Stomach (tissue), 9 donors: ENCODE results near the gene MISP. TPM values are rescaled to one million over a fixed set of nuclear protein-coding genes. Genes with fewer than 3 reads are reported as not detected.

Experiments used
- DNase-seq, 2 donors: peaks; one replicate each; pipeline versions ENCODE4 v3.0.0 to v3.0.0-alpha.2; 2013 to 2019
- H3K27ac ChIP-seq, 5 donors: fragments of 200-600 bp in 4 of 5; sonication (generic) in 4 of 5; one replicate each; pipeline ENCODE4 v1.5.1; 2013 to 2019; ENCODE audit warnings: mild to moderate bottlenecking in 1 of 5, moderate library complexity in 1 of 5
- H3K27me3 ChIP-seq, 3 donors: fragments of 200-600 bp; sonication (generic); one replicate each; pipeline ENCODE4 v1.5.1; 2017 to 2019; ENCODE audit warnings: mixed run types in 1 of 3
- H3K36me3 ChIP-seq, 4 donors: fragments of 200-600 bp; sonication (generic); 1 replicate in 3 of 4; 2 replicates in 1 of 4; pipeline ENCODE4 v1.5.1; 2016 to 2019
- H3K4me1 ChIP-seq, 4 donors: fragments of 200-600 bp; sonication (generic); one replicate each; pipeline ENCODE4 v1.5.1; 2016 to 2019
- H3K4me3 ChIP-seq, 4 donors: fragments of 200-600 bp; sonication (generic) in 3 of 4; one replicate each; pipeline ENCODE4 v1.5.1; 2016 to 2019; ENCODE audit warnings: mild to moderate bottlenecking in 1 of 4
- H3K9me3 ChIP-seq, 4 donors: fragments of 200-600 bp; sonication (generic); one replicate each; pipeline ENCODE4 v1.5.1; 2016 to 2019
- CTCF ChIP-seq, 7 experiments: fragments of 450-650 bp in 4 of 7; fragments of 200-600 bp in 3 of 7; sonication (generic) in 3 of 7; IDR thresholded peaks; one replicate each; pipeline ENCODE4 v1.5.1; 2016 to 2019; ENCODE audit warnings: antibody characterized with exemption in 7 of 7, control low read depth in 2 of 7, mild to moderate bottlenecking in 1 of 7
- EP300 ChIP-seq: sonication (generic); formaldehyde crosslinking; IDR thresholded peaks from one replicate; pipeline ENCODE4 v1.6.1; 2017; ENCODE audit warnings: antibody characterized with exemption
- POLR2A ChIP-seq, 4 donors: fragments of 450-650 bp; IDR thresholded peaks; one replicate each; pipeline ENCODE4 v1.6.1; 2016; ENCODE audit warnings: antibody characterized with exemption in 4 of 4, control low read depth in 2 of 4, mild to moderate bottlenecking in 1 of 4, moderate library complexity in 1 of 4
- POLR2AphosphoS5 ChIP-seq, 3 donors: sonication (generic); formaldehyde crosslinking; IDR thresholded peaks; one replicate each; pipeline ENCODE4 v1.6.1; 2016; ENCODE audit warnings: antibody characterized with exemption in 3 of 3
- WGBS, 5 donors: extraction: QIAGEN DNeasy Blood & Tissue Kit in 3 of 5; methylation state at CpG; one replicate each; pipeline versions ENCODE4 v1.1.5 to v1.1.7; 2013 to 2018; 5-methylcytosine and 5-hydroxymethylcytosine counted together
- intact Hi-C: fragments of 100-400 bp; cut with DNase I; formaldehyde crosslinking; loops from one replicate; pipeline ENCODE4 v1.15.1; 2023; ENCODE audit warnings: low total_unique reads
- polyA plus RNA-seq, 3 donors: library from polyadenylated mRNA; stranded (reverse); fragments of 200-250 nt; gene quantifications; one replicate each; pipeline ENCODE4 v1.2.3, GENCODE V29; 2013
- total RNA-seq, 5 donors: library from RNA; depleted of rRNA; stranded (reverse); fragments of >200 nt; gene quantifications; one replicate each; pipeline versions ENCODE4 v1.1.0 to v1.2.3, GENCODE V29; 2014 to 2016
- donor health status: healthy with polysubstance abuse.
- donor health status: Bipolar disorder and iron deficiency.
- donor health status: healthy.

MISP gene
- total and polyA plus RNA-seq, 8 donors: 2.1 to 149 (median 12.7) TPM

- Histone ChIP-seq H3K27me3 (peaks cover 0 to 56% (median 5%) of the 10 kb centered on the region in 3 donors), H3K4me3 (peak overlapping the region in 2 of 4 donors; percentile 17 to 29), H3K4me1 (peaks cover 8 to 36% (median 29%) of the 10 kb centered on the region in 4 donors), H3K9me3 (no peaks in the 10 kb centered on the region), H3K36me3 (no peaks in the 10 kb centered on the region), H3K27ac (no peak overlapping the region)
- intact Hi-C loops: no loop called here
- TF ChIP-seq POLR2A (IDR thresholded peaks at IDR 0.05): no peak
- TF ChIP-seq CTCF (IDR thresholded peaks at IDR 0.05): no peak
- no peak for TF ChIP-seq EP300
- no peak for TF ChIP-seq POLR2AphosphoS5 (IDR thresholded peaks at IDR 0.05)
- DNase-seq: no peak
- WGBS, 5 donors: 22 to 40% (median 28%) methylated on average over 14 of the region's 14 CpGs
Observed at GRCh38 chr19:704447-704741, 46.5 kb upstream of the MISP start.

- H3K4me3 ChIP-seq: peak within 1 kb of the TSS; percentile 61 to 76 (median 64)
- intact Hi-C loops: no loop called here
- H3K27ac ChIP-seq: peak within 1 kb of the TSS; percentile 48 to 84 (median 63)
- peaks cover 0 to 56% (median 15%) of the 10 kb centered on the region in 3 donors for H3K27me3 ChIP-seq
- WGBS, 5 donors: 7 to 17% (median 12%) methylated on average over 13 to 62 of the region's 93 CpGs
- no peaks in the 10 kb centered on the region for H3K9me3 ChIP-seq
- no peak for TF ChIP-seq EP300
- no peak for TF ChIP-seq POLR2AphosphoS5 (IDR thresholded peaks at IDR 0.05)
- peak in 2 of 7 experiments; percentile 16 to 44 for TF ChIP-seq CTCF (IDR thresholded peaks at IDR 0.05)
- TF ChIP-seq POLR2A (IDR thresholded peaks at IDR 0.05): no peak
- peak; percentile 29 to 79 for DNase-seq
- H3K4me1 ChIP-seq: peaks cover 8 to 48% (median 41%) of the 10 kb centered on the region in 4 donors
- no peaks in the 10 kb centered on the region for H3K36me3 ChIP-seq
Observed at GRCh38 chr19:708154-709143, 42.5 kb upstream of the MISP start, which contains the start of gene PALM. PALM (plus strand) TSS chr19:708935; CDS start chr19:709147, 212 bp downstream.

GRCh38 chr19:709196-709964 lies 41.5 kb upstream of the MISP start:
- intact Hi-C loops: no loop called here
- TF ChIP-seq POLR2AphosphoS5 (IDR thresholded peaks at IDR 0.05) (no peak), CTCF (IDR thresholded peaks at IDR 0.05) (no peak), POLR2A (IDR thresholded peaks at IDR 0.05) (no peak), EP300 (no peak)
- 0 to 48% (median 4%) methylated on average over 2 to 77 of the region's 78 CpGs for WGBS, 5 donors
- Histone ChIP-seq H3K27me3 (peaks cover 0 to 47% (median 15%) of the 10 kb centered on the region in 3 donors), H3K4me3 (peak overlapping the region; percentile 61 to 76 (median 64)), H3K36me3 (no peaks in the 10 kb centered on the region), H3K4me1 (peaks cover 1 to 39% (median 32%) of the 10 kb centered on the region in 4 donors), H3K27ac (peak overlapping the region; percentile 48 to 84 (median 63)), H3K9me3 (no peaks in the 10 kb centered on the region)
- DNase-seq: peak in 1 of 2 donors; percentile 54
